ENCODE data around the gene SLC7A6.

Gene SLC7A6

GRCh38 chr16:68252383-68252782, 11.9 kb upstream of the SLC7A6 start:
- TF ChIP-seq ZNF8 (CRISPR knock-in tag; IDR thresholded peaks at IDR 0.05) (no peak), TCF4 (CRISPR knock-in tag; IDR thresholded peaks at IDR 0.05; ENCODE audit: borderline replicate concordance) (no peak), OSR1 (CRISPR knock-in tag; IDR thresholded peaks at IDR 0.05) (no peak), ZFP30 (CRISPR knock-in tag; IDR thresholded peaks at IDR 0.05) (no peak), ZC3H10 (CRISPR knock-in tag; IDR thresholded peaks at IDR 0.05) (no peak), TSHZ2 (CRISPR knock-in tag; IDR thresholded peaks at IDR 0.05) (no peak), GLIS3 (CRISPR knock-in tag; IDR thresholded peaks at IDR 0.05) (no peak), CREB5 (CRISPR knock-in tag; IDR thresholded peaks at IDR 0.05; ENCODE audit: low read depth) (no peak), POU6F1 (CRISPR knock-in tag; IDR thresholded peaks at IDR 0.05; ENCODE audit: borderline replicate concordance, low read depth) (no peak), TOX (CRISPR knock-in tag; IDR thresholded peaks at IDR 0.05; ENCODE audit: borderline replicate concordance) (no peak), CSRNP3 (CRISPR knock-in tag; IDR thresholded peaks at IDR 0.05) (no peak), BACH2 (CRISPR knock-in tag; IDR thresholded peaks at IDR 0.05; ENCODE audit: borderline replicate concordance) (no peak), ZNF565 (CRISPR knock-in tag; conservative IDR thresholded peaks at IDR 0.05; ENCODE audit: low read depth) (no peak), ZNF70 (CRISPR knock-in tag; IDR thresholded peaks at IDR 0.05) (no peak), CSDC2 (CRISPR knock-in tag; IDR thresholded peaks at IDR 0.05) (no peak), RARB (CRISPR knock-in tag; IDR thresholded peaks at IDR 0.05) (no peak), PPARA (CRISPR knock-in tag; IDR thresholded peaks at IDR 0.05; ENCODE audit: borderline replicate concordance) (no peak), PATZ1 (CRISPR knock-in tag; IDR thresholded peaks at IDR 0.05; ENCODE audit: borderline replicate concordance) (no peak), ISL1 (CRISPR knock-in tag; IDR thresholded peaks at IDR 0.05) (no peak), ZFP3 (CRISPR knock-in tag; IDR thresholded peaks at IDR 0.05) (no peak)
- ATAC-seq: no peak

GRCh38 chr16:68253721-68254120, 10.6 kb upstream of the SLC7A6 start:
- no peak for ATAC-seq
- no peak for TF ChIP-seq CSDC2 (CRISPR knock-in tag; IDR thresholded peaks at IDR 0.05)
- TF ChIP-seq PATZ1 (CRISPR knock-in tag; IDR thresholded peaks at IDR 0.05; ENCODE audit: borderline replicate concordance): no peak
- TF ChIP-seq TOX (CRISPR knock-in tag; IDR thresholded peaks at IDR 0.05; ENCODE audit: borderline replicate concordance): no peak
- no peak for TF ChIP-seq ZFP30 (CRISPR knock-in tag; IDR thresholded peaks at IDR 0.05)
- TF ChIP-seq PPARA (CRISPR knock-in tag; IDR thresholded peaks at IDR 0.05; ENCODE audit: borderline replicate concordance): no peak
- TF ChIP-seq SNAI2 (CRISPR knock-in tag; IDR thresholded peaks at IDR 0.05): no peak
- TF ChIP-seq BACH2 (CRISPR knock-in tag; IDR thresholded peaks at IDR 0.05; ENCODE audit: borderline replicate concordance): no peak
- no peak for TF ChIP-seq ZC3H10 (CRISPR knock-in tag; IDR thresholded peaks at IDR 0.05)
- TF ChIP-seq GLIS3 (CRISPR knock-in tag; IDR thresholded peaks at IDR 0.05): no peak
- no peak for TF ChIP-seq ISL1 (CRISPR knock-in tag; IDR thresholded peaks at IDR 0.05)
- no peak for TF ChIP-seq POU6F1 (CRISPR knock-in tag; IDR thresholded peaks at IDR 0.05; ENCODE audit: borderline replicate concordance, low read depth)
- TF ChIP-seq ZNF70 (CRISPR knock-in tag; IDR thresholded peaks at IDR 0.05): no peak
- TF ChIP-seq CSRNP3 (CRISPR knock-in tag; IDR thresholded peaks at IDR 0.05): no peak
- TF ChIP-seq RARB (CRISPR knock-in tag; IDR thresholded peaks at IDR 0.05): no peak
- no peak for TF ChIP-seq ARNTL (CRISPR knock-in tag; IDR thresholded peaks at IDR 0.05; ENCODE audit: borderline replicate concordance, low read depth)
- no peak for TF ChIP-seq TCF4 (CRISPR knock-in tag; IDR thresholded peaks at IDR 0.05; ENCODE audit: borderline replicate concordance)
- no peak for TF ChIP-seq ZNF565 (CRISPR knock-in tag; conservative IDR thresholded peaks at IDR 0.05; ENCODE audit: low read depth)

Data from SK-N-SH treated with all-trans-retinoic acid at 6 μM for 48 hours (cell line).